Activated CD4-positive, alpha-beta T cell treated with anti-CD3 and anti-CD28 coated beads, Interleukin-2, amount 50 U/mL, for 48 hours (primary cell): ENCODE measurements around the gene CNST.
"Not testable (repeated sequence)": the region's sequence is repeated elsewhere in the genome, so short reads cannot be mapped to it uniquely, and the experiment has no call there.

Source experiments
- DNase-seq, 2 experiments: peaks; one replicate each; pipeline ENCODE4 v3.0.0-alpha.2; 2020

The CNST gene

DNA sequence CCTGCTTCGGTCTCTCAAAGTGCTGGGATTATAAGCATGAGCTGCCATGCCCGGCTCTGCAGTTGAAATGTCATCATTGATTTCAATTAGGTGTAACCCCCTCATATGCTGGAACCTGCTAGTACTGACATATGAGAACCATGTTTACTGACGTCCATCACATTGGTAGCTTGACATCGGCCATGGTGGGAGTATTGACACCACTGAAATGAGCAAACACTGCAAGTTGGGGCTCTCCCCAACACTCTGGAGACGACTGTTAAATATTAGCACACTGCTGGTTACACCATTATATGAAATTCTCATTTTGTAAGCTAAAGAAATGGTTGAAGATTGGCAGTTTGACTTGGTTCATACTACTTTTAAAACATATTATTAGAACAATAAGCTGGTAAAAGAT is 63.7 kb downstream of the CNST start:
- DNase-seq = no peak

DNA sequence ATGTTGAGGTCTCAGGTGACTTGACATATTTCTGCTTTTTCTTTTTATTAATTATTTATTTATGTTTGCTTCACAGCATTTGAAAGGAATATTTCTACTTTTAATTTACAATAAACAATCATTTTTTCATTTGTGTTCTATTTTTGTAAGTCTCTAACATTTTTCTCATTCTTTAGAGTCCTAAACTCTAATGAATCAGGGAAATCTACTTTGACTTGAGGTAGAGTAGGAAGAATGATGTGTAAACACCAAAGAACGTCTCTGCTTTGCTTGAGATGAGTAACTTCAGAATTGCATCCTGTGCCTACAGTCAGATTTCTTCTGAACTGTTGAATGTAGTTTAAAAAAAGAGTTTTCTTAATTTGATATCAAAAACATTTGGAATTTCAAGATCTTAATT is 65.2 kb downstream of the CNST start:
- no peak for DNase-seq

DNA sequence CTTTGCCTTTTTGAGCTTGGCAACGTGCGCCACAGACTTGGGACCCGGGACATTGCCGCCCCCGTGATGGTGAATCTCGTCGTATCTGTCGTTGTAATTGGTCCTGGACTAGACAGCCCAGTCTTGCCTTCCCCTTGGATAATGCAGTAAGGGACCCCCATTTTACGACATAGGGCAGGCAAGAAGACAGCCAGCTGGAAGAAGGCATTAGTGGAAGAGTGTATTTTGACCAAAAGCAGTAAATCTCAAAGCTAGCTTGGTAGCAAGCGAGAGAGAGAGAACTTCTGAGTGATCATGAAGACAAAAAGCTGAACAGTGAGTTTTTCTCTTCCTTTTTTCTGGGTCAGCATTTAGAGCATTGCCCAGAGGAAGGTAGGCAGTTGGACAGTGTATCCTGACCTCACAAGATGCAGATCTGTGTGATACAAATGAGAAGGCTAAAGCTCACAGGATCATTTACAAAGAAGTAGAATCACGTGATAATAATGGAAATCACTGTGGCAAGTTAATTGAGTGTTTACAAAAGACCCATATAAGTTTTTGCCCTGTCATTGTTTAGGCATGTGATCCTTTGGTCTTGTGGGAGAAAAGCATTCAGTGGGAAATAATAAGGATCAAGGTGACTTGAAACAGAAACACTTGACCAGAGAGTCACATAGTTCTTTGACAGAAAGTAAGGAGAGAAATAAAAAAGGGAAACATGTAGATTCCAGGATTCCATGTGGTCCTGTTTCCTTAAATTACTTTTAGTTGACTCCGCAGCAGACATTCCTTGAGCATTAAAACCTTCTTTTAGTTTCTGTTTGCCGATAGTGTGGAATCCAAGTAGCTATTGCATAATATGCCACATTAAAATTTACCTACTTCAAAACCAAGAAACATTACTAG is 66.3 kb downstream of the CNST start:
- no peak for DNase-seq

DNA sequence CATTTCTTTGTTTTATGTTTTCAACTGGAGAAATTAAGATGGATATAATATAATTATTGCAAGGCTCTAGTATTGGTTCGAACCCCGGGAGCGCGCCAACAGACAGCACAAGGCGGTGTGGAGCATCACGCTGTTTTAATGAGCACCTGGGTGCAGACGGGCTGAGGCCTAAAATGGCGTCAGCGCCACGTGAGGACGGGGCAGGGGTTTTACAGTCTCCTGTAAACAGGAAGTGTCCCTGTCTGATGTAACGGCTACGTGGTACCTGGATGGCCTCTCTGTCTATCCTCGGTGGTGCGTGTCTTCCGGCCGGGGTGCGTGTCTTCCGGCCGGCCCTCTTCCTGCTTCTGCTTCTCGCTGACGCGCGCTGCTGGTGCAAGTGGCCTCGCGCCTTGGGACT is 68.4 kb downstream of the CNST start:
- DNase-seq = not testable (repeated sequence)

DNA sequence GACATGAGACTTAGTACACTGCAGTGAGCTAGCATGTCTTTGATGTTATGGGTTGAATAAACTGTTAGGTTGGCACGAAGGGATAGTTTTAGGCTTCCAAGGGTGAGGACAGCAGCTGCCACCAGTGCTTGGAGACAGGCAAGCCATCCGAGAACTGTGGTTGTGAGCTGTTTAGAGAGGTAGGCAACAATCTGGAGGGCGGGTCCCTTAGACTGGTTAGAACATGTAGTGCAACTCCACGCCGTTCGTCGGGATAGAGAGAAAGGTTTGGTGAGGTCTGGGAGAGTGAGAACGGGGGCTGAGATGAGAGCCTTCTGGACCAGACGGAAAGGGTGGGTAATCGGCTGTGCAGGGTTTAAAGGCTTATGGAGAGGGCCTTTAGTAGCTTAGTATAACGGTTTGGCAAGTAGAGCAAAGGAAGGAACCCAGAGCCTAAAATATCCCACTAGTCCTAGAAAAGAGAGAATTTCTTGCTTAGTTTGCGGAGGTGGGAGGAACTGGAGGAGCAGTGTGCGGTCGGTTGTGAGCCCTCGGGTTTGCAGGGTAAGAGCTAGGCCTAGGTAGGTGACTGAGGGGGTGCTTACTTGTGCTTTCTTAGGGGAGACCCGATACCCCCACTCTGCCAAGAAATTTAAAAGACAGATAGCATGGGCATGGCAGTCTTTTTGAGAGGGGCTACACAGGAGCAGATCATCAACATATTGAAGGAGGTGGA is 72.8 kb downstream of the CNST start:
- no peak for DNase-seq

DNA sequence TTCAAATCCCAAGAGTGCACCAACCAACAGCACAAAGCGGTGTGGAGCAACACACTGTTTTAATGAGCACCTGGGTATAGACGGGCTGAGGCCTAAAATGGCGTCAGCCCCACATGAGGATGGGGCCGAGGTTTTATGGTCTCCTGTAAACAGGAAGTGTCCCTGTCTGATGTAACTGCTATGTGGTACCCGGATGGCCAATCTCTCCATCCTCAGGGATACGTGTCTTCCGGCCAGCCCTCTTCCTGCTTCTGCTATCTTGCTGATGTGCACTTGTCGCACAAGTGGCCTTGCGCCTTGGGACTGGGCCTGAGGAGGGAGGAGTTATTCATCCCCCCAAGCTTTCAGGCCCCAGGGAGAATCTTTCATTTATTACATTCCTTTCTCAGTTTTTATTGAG is 73.5 kb downstream of the CNST start:
- no peak for DNase-seq

DNA sequence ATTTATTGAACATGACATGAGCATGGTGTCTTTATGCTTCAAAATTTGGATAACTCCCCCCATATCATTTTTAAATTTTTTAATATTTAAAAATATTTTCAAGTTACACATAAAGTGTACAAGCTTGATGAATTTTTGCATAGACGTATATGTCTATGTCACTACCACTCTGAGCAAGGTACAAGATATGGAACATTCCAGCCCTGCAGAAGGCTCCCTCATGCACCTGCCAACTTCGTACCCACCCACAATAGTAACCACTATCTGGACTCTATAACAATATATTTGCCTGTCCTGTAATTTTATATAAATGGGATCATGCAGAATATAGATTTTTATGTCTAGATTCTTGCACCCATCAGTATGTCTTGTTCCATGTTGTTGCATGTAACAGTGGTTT is 74.5 kb downstream of the CNST start:
- DNase-seq = no peak

DNA sequence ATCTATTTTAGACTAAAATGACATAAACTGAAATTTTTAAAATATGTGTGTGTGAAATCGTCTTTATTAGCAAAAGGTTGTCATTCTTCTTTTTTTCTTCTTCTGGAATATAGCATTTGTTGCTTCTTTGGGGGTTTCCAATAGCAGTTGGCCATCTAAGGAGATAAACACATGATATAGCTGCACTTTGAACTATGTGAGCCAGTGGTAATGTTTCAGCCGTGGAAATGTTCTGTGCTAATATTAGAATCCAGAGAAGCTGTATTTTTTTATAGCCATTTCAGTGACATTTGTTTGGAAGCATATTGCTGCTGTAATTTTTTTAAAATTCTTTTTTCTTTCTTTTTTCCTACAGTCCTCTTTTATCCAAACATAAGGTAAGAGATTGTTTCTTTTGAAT is 75.1 kb downstream of the CNST start:
- no peak for DNase-seq

DNA sequence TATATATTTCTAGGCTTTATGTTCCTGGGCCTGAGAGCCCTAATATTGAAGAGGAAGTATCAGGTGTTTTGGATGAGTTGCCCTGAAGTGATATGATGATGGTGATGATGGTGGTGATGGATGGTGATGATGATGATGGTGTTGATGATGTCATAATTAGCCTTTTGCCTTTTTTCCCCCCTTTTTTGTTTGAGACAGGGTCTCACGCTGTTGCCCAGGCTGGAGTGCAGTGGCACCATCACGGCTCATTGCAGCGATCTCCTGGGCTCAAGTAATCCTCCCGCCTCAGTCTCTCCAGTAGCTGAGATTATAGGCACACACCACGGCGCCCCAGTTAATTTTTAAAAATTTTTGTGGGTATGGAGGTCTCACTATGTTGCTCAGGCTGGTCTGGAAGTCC is 76.5 kb downstream of the CNST start:
- DNase-seq = no peak

DNA sequence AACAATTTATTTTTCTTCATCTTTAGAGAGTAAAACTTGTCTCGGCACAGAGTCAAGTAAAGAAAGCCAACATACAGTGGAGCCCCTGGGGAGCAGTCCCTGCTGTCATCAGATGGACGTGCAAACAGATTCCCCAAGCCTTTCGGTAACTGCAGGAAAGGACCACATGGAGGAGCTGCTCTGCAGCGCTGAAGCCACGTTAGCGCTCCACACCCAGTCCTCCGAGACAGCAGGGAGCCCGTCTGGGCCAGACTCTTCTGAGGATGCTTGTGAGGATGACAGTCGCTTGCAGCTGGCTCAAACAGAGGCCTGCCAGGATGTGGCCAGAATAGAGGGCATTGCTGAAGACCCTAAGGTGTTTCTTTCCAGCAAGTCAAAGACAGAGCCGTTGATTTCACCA is 80.9 kb downstream of the CNST start:
- DNase-seq = no peak

DNA sequence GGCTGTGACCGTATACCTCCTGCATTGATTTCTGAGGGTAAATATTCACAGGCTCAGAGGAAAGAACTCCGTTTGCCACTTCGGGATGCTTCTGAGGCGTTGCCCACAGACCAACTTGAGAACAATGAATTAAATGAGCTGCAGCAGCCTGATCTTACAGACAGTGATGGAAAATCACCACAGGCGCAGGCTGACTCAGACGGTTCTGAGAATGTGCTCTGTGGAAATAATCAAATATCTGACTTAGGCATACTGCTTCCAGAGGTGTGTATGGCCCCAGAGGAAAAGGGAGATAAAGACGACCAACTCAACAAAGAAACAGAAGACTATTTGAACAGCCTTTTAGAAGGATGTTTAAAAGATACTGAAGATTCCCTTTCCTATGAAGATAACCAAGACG is 81.3 kb downstream of the CNST start:
- DNase-seq = no peak

DNA sequence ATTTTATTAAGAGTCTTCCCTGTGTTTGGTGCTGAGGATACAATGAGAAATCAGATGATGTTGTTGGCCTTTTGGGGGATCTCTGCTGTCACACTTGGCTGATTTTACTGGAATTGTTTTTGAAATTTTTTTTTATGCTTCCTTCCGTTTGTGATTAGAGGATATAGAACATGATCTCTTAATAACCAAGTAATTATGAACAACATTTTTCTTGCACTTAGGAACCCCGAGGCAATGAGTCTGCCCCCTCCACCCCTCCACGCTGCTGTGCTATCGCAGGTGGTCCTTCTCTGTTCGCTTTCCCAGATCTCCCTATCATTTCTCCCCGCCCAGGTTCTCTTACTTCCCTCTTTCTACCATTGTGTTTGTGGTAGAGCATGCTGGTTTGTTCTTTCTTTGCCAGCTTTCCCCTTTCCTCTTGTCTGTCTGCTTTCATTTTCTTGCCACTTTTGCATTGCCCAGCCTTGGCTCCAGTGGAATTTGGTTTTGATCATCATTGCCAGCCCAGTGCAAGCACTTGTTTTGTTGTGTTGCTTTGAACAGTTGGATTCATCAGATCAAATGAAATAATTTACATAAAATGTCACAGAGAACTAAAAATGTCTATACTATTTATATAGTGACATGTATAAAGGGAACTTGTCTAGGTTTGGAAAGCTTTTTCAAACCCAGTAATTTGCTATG is 84.9 kb downstream of the CNST start:
- no peak for DNase-seq

DNA sequence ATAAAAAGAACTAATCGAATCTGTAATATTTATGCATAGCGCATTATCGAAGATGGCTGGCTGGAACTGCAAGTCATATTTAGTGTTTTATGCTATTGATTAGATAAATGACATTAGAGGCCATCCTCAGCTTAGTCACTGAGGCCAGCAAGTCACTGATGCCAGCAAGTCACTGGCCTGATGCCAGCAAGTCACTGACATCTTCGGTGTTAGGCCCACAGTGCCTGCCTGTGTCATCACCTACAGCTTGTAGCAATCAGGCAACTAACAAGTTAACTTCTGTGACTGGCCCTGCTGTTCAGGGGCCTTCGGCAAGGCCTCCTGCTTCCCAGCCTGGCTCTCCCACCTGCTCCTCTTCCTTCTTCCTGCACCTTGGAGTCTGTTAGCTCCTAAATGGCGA is 92.3 kb downstream of the CNST start:
- no peak for DNase-seq

DNA sequence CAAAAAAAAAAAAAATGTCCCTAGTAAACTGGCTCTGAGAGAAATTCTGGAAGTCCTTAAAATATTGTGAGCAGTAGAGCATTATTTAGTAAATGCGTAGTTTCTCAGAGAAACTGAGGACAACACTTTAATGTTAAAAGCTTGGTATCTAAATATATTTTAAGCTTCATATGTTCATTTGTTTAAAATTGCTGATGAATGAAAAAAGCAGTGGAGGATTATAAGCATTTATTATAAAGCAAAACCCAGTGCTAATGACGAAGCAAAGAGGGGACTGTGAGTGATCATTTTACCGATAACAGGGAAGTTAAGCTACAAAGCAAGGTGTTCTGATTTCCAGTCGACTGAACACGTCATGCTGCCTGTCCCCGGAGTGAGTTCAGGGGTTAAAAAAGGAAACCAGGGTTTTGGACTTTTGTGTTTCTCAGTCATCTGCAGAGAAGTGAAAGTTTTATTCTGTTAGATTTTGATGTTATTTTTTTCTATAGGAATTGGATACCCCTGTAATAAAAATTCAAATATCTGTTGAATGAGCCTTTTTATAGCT is 93.4 kb downstream of the CNST start:
- DNase-seq = no peak

DNA sequence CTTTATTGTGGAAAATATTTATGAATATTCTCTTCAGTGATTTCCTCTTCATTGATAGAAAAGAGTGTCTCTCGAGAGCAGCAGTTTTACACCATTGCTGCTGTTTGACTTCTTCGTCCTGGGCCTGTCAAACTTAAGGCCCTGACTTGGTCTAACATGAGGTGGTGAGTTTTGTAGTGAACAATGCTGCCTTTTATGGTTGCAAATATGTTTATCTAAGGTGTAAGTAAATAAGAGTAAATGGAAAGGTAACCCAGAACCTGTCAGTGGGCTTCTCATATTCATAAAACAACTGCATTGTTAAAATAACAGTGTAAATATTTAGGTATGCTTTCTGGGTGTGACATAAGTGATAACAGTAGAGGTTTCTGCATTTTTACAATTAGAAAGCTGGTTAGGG is 95.2 kb downstream of the CNST start:
- no peak for DNase-seq

DNA sequence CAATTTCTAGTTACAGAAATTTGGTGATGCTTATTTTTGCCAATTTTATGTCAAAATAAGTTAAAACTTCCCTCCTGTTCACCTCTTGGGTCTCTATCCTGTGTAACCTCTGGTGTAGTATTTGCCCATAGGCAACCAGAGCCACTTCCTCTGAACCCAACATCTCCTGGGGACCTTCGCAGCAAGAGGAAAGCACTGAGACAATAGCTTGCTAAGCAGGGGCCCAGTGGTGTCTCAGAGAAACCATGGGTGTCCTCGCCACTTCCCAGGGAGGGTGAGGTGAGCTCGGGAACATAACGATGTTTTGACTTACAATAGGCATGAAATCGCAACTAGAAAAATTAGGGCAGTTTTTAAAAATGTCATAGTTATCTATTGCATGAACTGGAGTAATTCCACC is 101.5 kb downstream of the CNST start:
- no peak for DNase-seq

DNA sequence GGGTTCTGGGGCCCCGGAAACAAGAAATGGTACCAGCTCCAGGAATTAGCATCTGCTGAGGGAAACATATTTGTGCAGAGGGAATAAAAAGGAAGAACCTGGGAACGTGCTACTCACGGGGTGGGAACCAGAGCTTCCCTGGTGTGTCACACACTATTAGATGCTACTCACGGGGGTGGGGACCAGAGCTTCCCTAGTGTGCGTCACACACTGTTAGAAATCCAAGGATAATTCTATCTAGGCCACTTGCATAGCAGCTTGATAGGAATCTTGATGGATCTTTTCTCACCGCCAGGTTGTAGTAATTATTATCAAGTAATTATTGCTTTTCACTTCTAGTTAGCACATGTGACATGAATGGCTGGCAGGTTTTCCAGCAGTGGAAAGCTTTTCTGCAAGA is 103.4 kb downstream of the CNST start:
- DNase-seq = no peak

DNA sequence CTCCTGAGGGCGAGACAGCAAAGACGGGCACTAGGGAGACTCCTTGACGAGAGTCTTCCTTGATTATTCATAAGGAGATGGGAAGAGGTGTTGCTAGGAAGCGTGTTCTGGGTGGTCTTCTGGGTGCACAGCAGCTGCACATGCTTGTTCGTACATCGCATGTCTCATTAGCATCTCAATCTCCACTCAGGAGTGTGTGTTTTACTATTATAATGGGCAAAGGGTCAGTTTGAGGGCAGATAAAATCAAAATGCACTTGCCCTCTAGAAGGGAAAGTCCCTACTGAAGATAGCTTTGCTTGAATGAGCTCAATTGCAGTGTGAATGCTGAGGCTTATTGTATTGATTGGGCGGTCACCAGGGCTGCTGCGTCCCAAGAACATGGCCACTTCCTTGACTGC is 107.8 kb downstream of the CNST start:
- no peak for DNase-seq

DNA sequence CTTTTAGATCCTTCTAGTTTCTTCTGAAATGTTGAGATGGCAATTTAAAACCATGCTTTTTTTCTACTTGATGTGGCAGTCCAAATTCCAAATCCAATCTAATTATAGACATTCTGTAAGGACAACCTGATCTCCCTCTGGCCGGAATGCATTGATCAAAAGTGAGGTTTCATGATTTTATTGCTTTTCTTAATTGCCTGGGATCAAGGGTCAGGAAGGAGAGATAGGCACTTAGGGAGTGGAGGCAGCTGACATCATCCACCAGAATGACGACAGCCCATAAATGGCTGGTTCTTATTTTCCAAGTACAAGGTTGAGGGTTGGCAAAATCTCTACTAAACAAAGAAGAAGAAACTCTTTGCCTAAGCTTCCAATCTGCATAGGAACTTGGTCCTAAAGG is 111.6 kb downstream of the CNST start:
- no peak for DNase-seq

DNA sequence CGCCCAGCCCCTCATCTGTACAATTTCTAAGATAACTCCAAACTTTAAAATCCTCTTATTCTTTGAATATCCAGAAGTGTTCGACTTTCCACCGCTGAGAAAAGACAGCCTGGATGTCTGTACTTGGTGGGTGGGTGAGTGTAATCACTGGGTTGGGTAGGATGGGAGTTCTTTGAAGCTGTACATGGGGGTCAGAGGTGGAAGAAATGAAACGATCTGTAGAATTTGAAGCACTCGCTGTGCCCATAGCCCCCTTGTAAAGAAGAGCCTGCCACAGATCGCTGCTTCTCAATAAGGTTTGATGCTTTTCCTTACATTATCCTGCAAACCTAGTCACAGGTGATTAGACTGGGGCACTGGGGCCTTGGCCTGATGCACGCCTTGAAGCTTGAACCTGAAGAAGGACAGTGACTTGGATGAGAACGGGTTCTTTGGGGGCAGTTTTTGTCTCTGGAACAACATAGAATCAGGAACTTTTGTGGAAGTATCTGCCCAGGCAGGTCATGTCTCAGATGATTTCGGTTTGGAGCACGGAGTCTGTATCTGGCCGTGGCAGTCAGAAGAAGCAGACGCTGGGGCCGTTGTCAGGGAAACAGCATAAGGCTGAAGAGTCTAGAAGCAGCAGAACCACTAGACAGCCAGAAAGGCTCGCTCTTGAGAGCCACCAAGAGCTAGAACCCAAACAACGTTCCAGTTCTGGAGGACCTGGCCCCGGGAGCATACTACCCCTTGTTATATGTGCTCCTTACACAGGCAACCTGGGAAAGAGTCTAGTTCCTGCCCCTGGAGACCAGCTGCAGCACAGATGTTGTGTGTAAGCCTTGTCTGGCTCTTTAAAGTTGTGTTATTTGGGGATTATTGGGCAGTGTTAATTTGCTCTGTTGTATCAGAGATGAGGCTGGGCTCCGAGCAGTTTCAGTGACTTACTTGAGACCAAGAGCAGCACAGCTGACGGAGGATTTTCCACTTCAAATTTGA is 112.8 kb downstream of the CNST start:
- DNase-seq = no peak

DNA sequence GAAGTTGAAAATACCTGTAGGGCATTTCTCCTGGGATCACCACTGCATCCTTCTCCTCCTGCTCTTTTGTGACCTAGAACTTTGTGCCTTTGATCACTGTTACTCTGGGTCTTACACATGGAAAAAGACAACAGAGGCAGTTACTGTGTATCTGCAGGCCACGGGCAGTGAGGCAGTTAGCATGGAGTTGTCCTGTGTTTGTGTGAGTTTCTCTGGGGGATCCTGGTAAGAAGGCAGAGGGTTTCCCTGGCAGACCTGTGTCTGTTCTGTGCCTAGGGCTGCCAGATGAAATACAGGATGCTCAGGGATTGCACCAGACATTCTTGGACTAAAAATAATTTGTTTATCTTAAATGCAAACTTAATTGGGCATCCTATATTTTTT is 113.5 kb downstream of the CNST start:
- no peak for DNase-seq

DNA sequence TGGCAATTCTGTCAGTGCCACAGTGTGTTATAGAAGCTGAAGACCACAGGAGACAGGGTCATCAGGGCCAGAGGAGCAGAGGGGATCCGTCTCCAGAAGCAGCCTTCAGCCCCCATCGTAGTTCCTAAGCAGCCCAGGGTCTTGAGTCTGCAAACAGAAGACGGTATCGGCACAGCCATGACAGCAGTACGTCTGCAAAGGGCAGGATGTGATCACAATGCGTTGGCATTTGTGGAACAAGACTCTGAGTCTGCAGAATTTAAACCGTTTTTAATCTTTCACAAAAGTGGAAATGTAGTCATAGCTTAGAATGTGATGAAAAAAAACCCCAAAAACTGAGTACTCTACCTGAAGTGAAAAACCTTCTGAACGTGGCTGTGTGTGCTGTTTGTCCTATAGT is 113.9 kb downstream of the CNST start:
- no peak for DNase-seq
